ENCODE results near the gene UTP4. TPM values are rescaled to one million over a fixed set of nuclear protein-coding genes. Genes with fewer than 3 reads are reported as not detected.

The UTP4 gene
- polyA plus RNA-seq, 1 donor from 2014 or later = 18.5 TPM

DNA sequence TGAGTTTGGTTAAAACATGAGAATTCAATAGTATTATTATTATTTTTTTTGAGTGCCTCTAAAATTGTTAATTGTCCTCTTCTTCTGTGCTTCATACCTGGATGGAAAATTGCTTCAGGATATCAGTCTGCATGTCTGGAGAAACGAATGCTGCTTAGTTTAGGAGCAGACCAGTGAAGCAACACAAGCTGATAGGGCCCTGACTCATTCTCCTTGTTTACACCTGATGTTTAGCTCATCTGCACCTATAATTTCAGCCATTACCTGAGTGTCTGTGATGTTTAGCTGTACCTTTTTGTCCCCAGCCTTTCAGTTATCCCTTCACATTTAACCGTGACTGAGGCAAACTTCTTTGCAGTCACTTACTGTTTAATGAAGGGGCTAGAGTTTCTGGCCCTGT is 69.3 kb downstream of the UTP4 start:
- TF ChIP-seq POLR2AphosphoS5 (IDR thresholded peaks at IDR 0.05) = no peak
- no peak for TF ChIP-seq EP300 (conservative IDR thresholded peaks at IDR 0.05; ENCODE audit: poor library complexity, severe bottlenecking)
- TF ChIP-seq MXI1 (conservative IDR thresholded peaks at IDR 0.05; ENCODE audit: poor library complexity, severe bottlenecking) = no peak
- TF ChIP-seq, protein P1, sequence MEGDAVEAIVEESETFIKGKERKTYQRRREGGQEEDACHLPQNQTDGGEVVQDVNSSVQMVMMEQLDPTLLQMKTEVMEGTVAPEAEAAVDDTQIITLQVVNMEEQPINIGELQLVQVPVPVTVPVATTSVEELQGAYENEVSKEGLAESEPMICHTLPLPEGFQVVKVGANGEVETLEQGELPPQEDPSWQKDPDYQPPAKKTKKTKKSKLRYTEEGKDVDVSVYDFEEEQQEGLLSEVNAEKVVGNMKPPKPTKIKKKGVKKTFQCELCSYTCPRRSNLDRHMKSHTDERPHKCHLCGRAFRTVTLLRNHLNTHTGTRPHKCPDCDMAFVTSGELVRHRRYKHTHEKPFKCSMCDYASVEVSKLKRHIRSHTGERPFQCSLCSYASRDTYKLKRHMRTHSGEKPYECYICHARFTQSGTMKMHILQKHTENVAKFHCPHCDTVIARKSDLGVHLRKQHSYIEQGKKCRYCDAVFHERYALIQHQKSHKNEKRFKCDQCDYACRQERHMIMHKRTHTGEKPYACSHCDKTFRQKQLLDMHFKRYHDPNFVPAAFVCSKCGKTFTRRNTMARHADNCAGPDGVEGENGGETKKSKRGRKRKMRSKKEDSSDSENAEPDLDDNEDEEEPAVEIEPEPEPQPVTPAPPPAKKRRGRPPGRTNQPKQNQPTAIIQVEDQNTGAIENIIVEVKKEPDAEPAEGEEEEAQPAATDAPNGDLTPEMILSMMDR (IDR thresholded peaks at IDR 0.05; ENCODE audit: poor library complexity, severe bottlenecking) = no peak
- TF ChIP-seq RAD21 (conservative IDR thresholded peaks at IDR 0.05) = no peak
- TF ChIP-seq EZH2 (IDR thresholded peaks at IDR 0.05; ENCODE audit: borderline replicate concordance, insufficient read depth, low read length, poor library complexity, severe bottlenecking) = no peak
- TF ChIP-seq TAF1 (IDR thresholded peaks at IDR 0.05; ENCODE audit: low read depth) = no peak
- no peak for TF ChIP-seq REST (IDR thresholded peaks at IDR 0.05; ENCODE audit: borderline replicate concordance)
- no peak for TF ChIP-seq SMC3 (conservative IDR thresholded peaks at IDR 0.05; ENCODE audit: poor library complexity)
- no peaks in the 10 kb centered on the region for H3K9me3 ChIP-seq (ENCODE audit: low read length)
- H3K4me2 ChIP-seq (ENCODE audit: low read length) = no peak overlapping the region
- H3F3A ChIP-seq (ENCODE audit: insufficient read depth, low read length, poor library complexity, severe bottlenecking) = no peaks in the 10 kb centered on the region
- H3K4me3 ChIP-seq (ENCODE audit: low read length) = no peak overlapping the region
- H3K27ac ChIP-seq (ENCODE audit: low read length) = no peak overlapping the region
- H3K9me2 ChIP-seq (ENCODE audit: insufficient read depth, low read length) = no peaks in the 10 kb centered on the region
- H3K79me2 ChIP-seq (replicated peaks; ENCODE audit: insufficient read depth, low read length) = no peaks in the 10 kb centered on the region
- no peak overlapping the region for H3K9ac ChIP-seq (ENCODE audit: low read length)
- H4K20me1 ChIP-seq (ENCODE audit: insufficient read depth) = no peaks in the 10 kb centered on the region
- no peaks in the 10 kb centered on the region for H3K27me3 ChIP-seq (ENCODE audit: insufficient read depth, low read depth, low read length)
- H3K36me3 ChIP-seq (ENCODE audit: insufficient read depth, low read length) = no peaks in the 10 kb centered on the region
- no peak overlapping the region for H2AFZ ChIP-seq (ENCODE audit: low read depth, low read length)

DNA sequence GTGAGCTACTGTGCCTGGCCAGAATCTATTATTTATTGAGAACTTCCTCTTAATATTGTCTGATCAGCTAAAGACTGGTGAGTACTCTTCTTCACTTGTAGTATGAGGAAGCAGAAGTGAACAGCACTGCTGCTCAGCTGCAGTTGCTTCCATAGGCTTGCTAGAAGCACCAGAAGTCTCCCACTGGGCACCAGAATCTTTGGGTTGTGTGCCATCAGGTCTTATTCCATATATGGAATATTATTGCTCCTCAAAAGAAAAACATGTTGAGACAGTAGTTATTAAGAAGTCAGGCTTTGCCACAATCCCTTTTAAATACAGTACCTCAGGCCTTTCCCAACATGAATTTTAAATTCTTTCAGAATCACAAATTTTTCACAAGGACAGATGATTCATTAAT is 71.7 kb downstream of the UTP4 start:
- Histone ChIP-seq H2AFZ (ENCODE audit: low read depth, low read length) (no peak overlapping the region), H4K20me1 (ENCODE audit: insufficient read depth) (no peaks in the 10 kb centered on the region), H3K9me2 (ENCODE audit: insufficient read depth, low read length) (no peaks in the 10 kb centered on the region), H3K4me2 (ENCODE audit: low read length) (no peak overlapping the region), H3K4me3 (ENCODE audit: low read length) (no peak overlapping the region), H3K9me3 (ENCODE audit: low read length) (no peaks in the 10 kb centered on the region), H3F3A (ENCODE audit: insufficient read depth, low read length, poor library complexity, severe bottlenecking) (no peaks in the 10 kb centered on the region), H3K79me2 (replicated peaks; ENCODE audit: insufficient read depth, low read length) (no peaks in the 10 kb centered on the region), H3K36me3 (ENCODE audit: insufficient read depth, low read length) (no peaks in the 10 kb centered on the region), H3K27ac (ENCODE audit: low read length) (no peak overlapping the region), H3K27me3 (ENCODE audit: insufficient read depth, low read depth, low read length) (no peaks in the 10 kb centered on the region), H3K9ac (ENCODE audit: low read length) (no peak overlapping the region)
- TF ChIP-seq, protein P1 (IDR thresholded peaks at IDR 0.05; ENCODE audit: poor library complexity, severe bottlenecking) = no peak
- TF ChIP-seq EP300 (conservative IDR thresholded peaks at IDR 0.05; ENCODE audit: poor library complexity, severe bottlenecking) = no peak
- no peak for TF ChIP-seq MXI1 (conservative IDR thresholded peaks at IDR 0.05; ENCODE audit: poor library complexity, severe bottlenecking)
- no peak for TF ChIP-seq TAF1 (IDR thresholded peaks at IDR 0.05; ENCODE audit: low read depth)
- no peak for TF ChIP-seq REST (IDR thresholded peaks at IDR 0.05; ENCODE audit: borderline replicate concordance)
- no peak for TF ChIP-seq POLR2AphosphoS5 (IDR thresholded peaks at IDR 0.05)
- TF ChIP-seq EZH2 (IDR thresholded peaks at IDR 0.05; ENCODE audit: borderline replicate concordance, insufficient read depth, low read length, poor library complexity, severe bottlenecking) = no peak
- no peak for TF ChIP-seq SMC3 (conservative IDR thresholded peaks at IDR 0.05; ENCODE audit: poor library complexity)
- TF ChIP-seq RAD21 (conservative IDR thresholded peaks at IDR 0.05) = no peak
